OCI-LY7 (cell line): ENCODE data around the gene LMOD2. TPM values are rescaled to one million over a fixed set of nuclear protein-coding genes. Genes with fewer than 3 reads are reported as not detected.

Experiments
- BruUV-seq: library from RNA; stranded (reverse); fragments of 400-500 nt; replicated peaks from 2 replicates; lab custom pipeline; 2021; lab: Mats Ljungman, UMichigan
- CTCF ChIA-PET: fragments of 300-600 bp; sonication (Branson Sonifier 250); formaldehyde crosslinking; loops from one replicate; lab custom pipeline; 2022; ENCODE audit warnings: antibody characterized with exemption; ENCODE audit not compliant: unreplicated experiment; lab: Charles Lee
- POLR2A ChIA-PET: fragments of 300-600 bp; sonication (Branson Sonifier 250); formaldehyde crosslinking; loops from one replicate; lab custom pipeline; 2022; ENCODE audit warnings: antibody characterized with exemption; lab: Charles Lee
- DNase-seq: peaks from one replicate; pipeline ENCODE4 v3.0.0-alpha.2; 2015; ENCODE audit warnings: low spot score
- H2AFZ ChIP-seq: fragments of 200-600 bp; sonication (generic), shearing (Covaris generic); 2 replicates; pipeline ENCODE4 v1.6.1; 2014; ENCODE audit warnings: mild to moderate bottlenecking, antibody characterized with exemption, low read length, moderate library complexity
- H3K27ac ChIP-seq: fragments of 200-600 bp; sonication (generic); 2 replicates; pipeline ENCODE4 v1.5.1; 2014; ENCODE audit warnings: mixed run types, low read depth, mild to moderate bottlenecking, moderate library complexity, low read length, inconsistent platforms; ENCODE audit not compliant: poor library complexity, severe bottlenecking
- H3K36me3 ChIP-seq: fragments of 200-600 bp; sonication (generic); 2 replicates; pipeline ENCODE4 v1.6.1; 2014; ENCODE audit warnings: mild to moderate bottlenecking, antibody characterized with exemption, low read length, moderate library complexity, mixed read lengths; ENCODE audit not compliant: insufficient read depth
- H3K4me1 ChIP-seq: fragments of 200-600 bp; sonication (generic); 2 replicates; pipeline ENCODE4 v1.5.1; 2014; ENCODE audit warnings: mild to moderate bottlenecking, low read length; ENCODE audit not compliant: insufficient read depth, poor library complexity, severe bottlenecking
- H3K4me2 ChIP-seq: fragments of 200-600 bp; sonication (generic); 2 replicates; pipeline ENCODE4 v1.6.1; 2014; ENCODE audit warnings: mild to moderate bottlenecking, low read length
- H3K4me3 ChIP-seq: fragments of 200-600 bp; sonication (generic); 2 replicates; pipeline ENCODE4 v1.5.1; 2014; ENCODE audit warnings: mild to moderate bottlenecking, low read depth, low read length; ENCODE audit not compliant: poor library complexity, severe bottlenecking
- H3K79me2 ChIP-seq: fragments of 200-600 bp; sonication (generic); 2 replicates; pipeline ENCODE4 v1.6.1; 2016; ENCODE audit warnings: low read depth, mild to moderate bottlenecking, low read length, moderate library complexity, mixed read lengths; ENCODE audit not compliant: insufficient read depth
- H3K9me2 ChIP-seq: fragments of 200-600 bp; sonication (generic); 2 replicates; pipeline ENCODE4 v1.6.1; 2016; ENCODE audit warnings: mild to moderate bottlenecking, low read length, mixed read lengths; ENCODE audit not compliant: insufficient read depth
- H3K9me3 ChIP-seq: fragments of 200-600 bp; sonication (generic); 2 replicates; pipeline ENCODE4 v1.6.1; 2014; ENCODE audit warnings: mild to moderate bottlenecking, mixed run types, low read length, mixed read lengths
- H4K20me1 ChIP-seq: fragments of 200-600 bp; sonication (generic); 2 replicates; pipeline ENCODE4 v1.6.1; 2014; ENCODE audit warnings: mild to moderate bottlenecking, antibody characterized with exemption, low read length, moderate library complexity, mixed read lengths; ENCODE audit not compliant: insufficient read depth
- EZH2phosphoT487 ChIP-seq: fragments of 200-600 bp; sonication (generic); IDR thresholded peaks from 2 replicates; pipeline ENCODE4 v1.6.1; 2018; ENCODE audit warnings: low read depth, borderline replicate concordance, mild to moderate bottlenecking, mixed run types, antibody characterized with exemption, low read length, moderate library complexity, mixed read lengths
- intact Hi-C: fragments of 100-400 bp; cut with micrococcal nuclease; formaldehyde crosslinking; loops from one replicate; pipeline ENCODE4 v1.10.0; 2022; ENCODE audit not compliant: unreplicated experiment
- total RNA-seq, 2 experiments: library from RNA; depleted of rRNA in 1 of 2; stranded (reverse); fragments of >200 nt in 1 of 2; shearing (Covaris generic) in 1 of 2; gene quantifications; 2 replicates each; pipeline ENCODE4 v1.2.3, GENCODE V29; 2014 to 2022
- TF ChIP-seq, protein P1 (sequence below): fragments of 200-600 bp; sonication (generic); conservative IDR thresholded peaks from 2 replicates; pipeline ENCODE4 v1.5.1; 2014; ENCODE audit warnings: mild to moderate bottlenecking, antibody characterized with exemption, low read length, moderate library complexity, mixed read lengths

Gene LMOD2
- total RNA-seq, 2 experiments from 2014 or later, result not detected

DNA sequence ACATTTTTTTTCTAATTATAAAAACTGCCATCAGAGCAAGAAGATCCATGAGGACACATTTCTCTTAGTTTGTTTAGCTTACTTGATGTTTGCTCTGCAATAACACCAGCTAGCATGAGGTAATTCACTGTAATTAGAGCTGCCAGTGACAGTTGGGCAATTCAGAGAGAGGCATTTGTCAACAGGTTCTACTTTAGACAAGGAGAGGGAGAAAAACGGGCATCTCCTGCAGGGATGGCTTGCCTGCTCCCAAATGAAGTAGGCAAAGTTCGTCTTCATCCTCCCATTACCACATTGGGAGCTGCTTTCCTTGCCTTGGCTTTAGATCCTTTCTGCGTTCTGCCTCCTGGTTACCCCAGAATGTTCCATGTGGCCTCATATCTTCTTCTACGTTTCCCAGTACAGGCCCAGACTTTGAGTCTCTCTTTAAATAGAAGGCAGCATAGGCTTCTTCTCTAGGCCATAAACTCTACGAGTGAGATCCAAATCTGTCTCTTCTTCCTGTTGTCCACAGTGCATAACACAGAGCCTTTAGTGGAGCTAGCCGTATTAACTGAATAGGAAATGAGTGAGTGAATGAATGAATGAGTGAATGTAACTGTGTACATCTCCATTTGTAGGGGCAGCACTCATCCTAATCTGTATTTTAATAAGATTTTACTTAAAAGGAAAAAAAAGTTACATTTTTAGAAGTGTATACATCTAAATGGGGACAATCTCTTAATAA lies 32.8 kb upstream of the LMOD2 start:
- Histone ChIP-seq H3K79me2 (no peaks in the 10 kb centered on the region), H3K36me3 (no peaks in the 10 kb centered on the region), H3K4me3 (no peak overlapping the region), H4K20me1 (no peaks in the 10 kb centered on the region), H3K27ac (no peak overlapping the region), H3K4me1 (no peaks in the 10 kb centered on the region), H3K9me2 (no peaks in the 10 kb centered on the region), H3K4me2 (no peak overlapping the region), H2AFZ (no peak overlapping the region), H3K9me3 (no peaks in the 10 kb centered on the region)
- no peak for DNase-seq
- BruUV-seq, result no TSS peak
- no peak for TF ChIP-seq EZH2phosphoT487
- TF ChIP-seq, protein P1, sequence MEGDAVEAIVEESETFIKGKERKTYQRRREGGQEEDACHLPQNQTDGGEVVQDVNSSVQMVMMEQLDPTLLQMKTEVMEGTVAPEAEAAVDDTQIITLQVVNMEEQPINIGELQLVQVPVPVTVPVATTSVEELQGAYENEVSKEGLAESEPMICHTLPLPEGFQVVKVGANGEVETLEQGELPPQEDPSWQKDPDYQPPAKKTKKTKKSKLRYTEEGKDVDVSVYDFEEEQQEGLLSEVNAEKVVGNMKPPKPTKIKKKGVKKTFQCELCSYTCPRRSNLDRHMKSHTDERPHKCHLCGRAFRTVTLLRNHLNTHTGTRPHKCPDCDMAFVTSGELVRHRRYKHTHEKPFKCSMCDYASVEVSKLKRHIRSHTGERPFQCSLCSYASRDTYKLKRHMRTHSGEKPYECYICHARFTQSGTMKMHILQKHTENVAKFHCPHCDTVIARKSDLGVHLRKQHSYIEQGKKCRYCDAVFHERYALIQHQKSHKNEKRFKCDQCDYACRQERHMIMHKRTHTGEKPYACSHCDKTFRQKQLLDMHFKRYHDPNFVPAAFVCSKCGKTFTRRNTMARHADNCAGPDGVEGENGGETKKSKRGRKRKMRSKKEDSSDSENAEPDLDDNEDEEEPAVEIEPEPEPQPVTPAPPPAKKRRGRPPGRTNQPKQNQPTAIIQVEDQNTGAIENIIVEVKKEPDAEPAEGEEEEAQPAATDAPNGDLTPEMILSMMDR, result no peak
- intact Hi-C loops, result no loop called here
- ChIA-PET CTCF (no interaction called here), POLR2A (interaction anchor here (0.6 to 0.7 kb wide), 2 partner anchors 34 to 206 kb away, joined by 5 to 6 read pairs; no protein-coding TSS in a partner anchor)

DNA sequence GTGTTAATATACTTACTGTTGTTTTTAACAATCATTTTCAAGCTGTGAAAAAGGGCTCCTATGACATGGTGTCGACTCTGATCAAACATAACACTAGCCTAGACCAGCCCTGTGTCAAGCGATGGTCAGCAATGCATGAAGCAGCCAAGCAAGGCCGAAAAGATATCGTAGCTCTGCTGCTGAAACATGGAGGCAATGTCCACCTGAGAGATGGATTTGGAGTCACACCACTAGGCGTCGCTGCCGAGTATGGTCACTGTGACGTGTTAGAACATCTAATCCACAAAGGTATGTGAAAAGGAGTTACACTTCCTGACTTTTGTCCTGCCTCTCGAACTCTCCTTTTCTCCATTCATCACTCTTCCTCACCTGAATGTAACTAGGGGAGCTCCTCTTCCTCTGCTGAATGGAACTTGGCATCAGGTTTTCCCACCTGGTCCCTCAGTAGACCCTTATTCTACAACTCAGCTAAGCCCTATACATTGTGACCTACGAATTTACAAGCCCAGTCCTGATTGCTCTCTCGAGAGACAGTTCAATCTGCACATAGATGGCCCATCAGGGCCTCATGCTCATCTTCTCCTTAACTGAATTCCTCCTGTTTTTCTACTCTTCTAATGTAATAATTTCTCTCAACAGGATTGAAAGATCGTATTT lies 31.0 kb upstream of the LMOD2 start:
- Histone ChIP-seq H3K4me3 (no peak overlapping the region), H3K4me2 (no peak overlapping the region; the same call in 1 of the 2 replicates), H3K9me2 (no peaks in the 10 kb centered on the region), H3K27ac (no peak overlapping the region), H3K9me3 (no peaks in the 10 kb centered on the region), H3K79me2 (no peaks in the 10 kb centered on the region), H4K20me1 (no peaks in the 10 kb centered on the region), H3K4me1 (no peaks in the 10 kb centered on the region), H3K36me3 (no peaks in the 10 kb centered on the region), H2AFZ (peak overlapping the region; percentile 57; the same call in 1 of the 2 replicates)
- TF ChIP-seq, protein P1, result peak; percentile 88
- no peak for TF ChIP-seq EZH2phosphoT487
- ChIA-PET CTCF (interaction anchor here (0.7 kb wide), 1 partner anchor 10 kb away, joined by 3 read pairs; no protein-coding TSS in a partner anchor), POLR2A (interaction anchor here (0.5 to 1.6 kb wide), 9 partner anchors 9 to 204 kb away, joined by 3 to 12 read pairs (median 3); no protein-coding TSS in a partner anchor)
- DNase-seq, result peak; percentile 67
- BruUV-seq, result no TSS peak
- intact Hi-C loops, result no loop called here
